ENCODE results near the gene SYNE1. TPM values are rescaled to one million over a fixed set of nuclear protein-coding genes. Genes with fewer than 3 reads are reported as not detected.

The SYNE1 gene
- total and polyA plus RNA-seq, 2 of the 8 experiments (the other 6 are each of a cell fraction or from before 2014, with no cell fraction given), result 2.8 to 5.5 TPM

- H2BK12ac ChIP-seq (ENCODE audit: low read depth, low read length), result no peak overlapping the region
- H3K23me2 ChIP-seq (ENCODE audit: low read depth, low read length), result no peaks in the 10 kb centered on the region
- H4K8ac ChIP-seq (ENCODE audit: extremely low read depth, insufficient read depth, low read length), result no peak overlapping the region
- no peak overlapping the region for H3K14ac ChIP-seq (ENCODE audit: insufficient read length)
- no peak overlapping the region for H3K4me2 ChIP-seq (ENCODE audit: insufficient read depth in 1 of 2, low read depth in 2 of 2, low read length in 2 of 2)
- no peaks in the 10 kb centered on the region for H3K79me1 ChIP-seq (ENCODE audit: low read depth, low read length)
- H4K91ac ChIP-seq (replicated peaks; ENCODE audit: insufficient read length, low read length), result no peak overlapping the region
- no peaks in the 10 kb centered on the region for H3K79me2 ChIP-seq (ENCODE audit: control insufficient read depth in 1 of 2, insufficient read depth in 2 of 2, low read length in 2 of 2)
- H3K18ac ChIP-seq (ENCODE audit: extremely low read depth, low read length), result no peak overlapping the region
- H2BK20ac ChIP-seq (ENCODE audit: low read length), result no peak overlapping the region
- H4K20me1 ChIP-seq (replicated peaks in 1 of 2; ENCODE audit: control insufficient read depth in 1 of 2, insufficient read depth in 2 of 2, low read length in 2 of 2), result no peaks in the 10 kb centered on the region
- POLR2A ChIA-PET (ENCODE audit: partially characterized antibody), result no interaction called here
- H3K27ac ChIP-seq (ENCODE audit: low read depth, low read length), result no peak overlapping the region
- DNase-seq (ENCODE audit: low read depth in 1 of 2, low spot score in 2 of 2), result no peak
- no peak overlapping the region for H3K9ac ChIP-seq (replicated peaks in 1 of 4; ENCODE audit: extremely low read depth in 1 of 4, low read depth in 3 of 4, low read length in 3 of 4)
- no peak overlapping the region for H2BK120ac ChIP-seq (replicated peaks; ENCODE audit: low read depth, low read length)
- H4K5ac ChIP-seq (ENCODE audit: insufficient read length, low read depth, low read length), result no peak overlapping the region
- H2AFZ ChIP-seq (ENCODE audit: low read length), result no peak overlapping the region
- no peak for FAIRE-seq
- H3K9me3 ChIP-seq (ENCODE audit: insufficient read depth in 2 of 2, low read depth in 1 of 2, low read length in 1 of 2), result peaks cover 3% of the 10 kb centered on the region in 2 experiments
- H2BK5ac ChIP-seq (ENCODE audit: low read depth, low read length), result no peak overlapping the region
- TF ChIP-seq EGR1 (IDR thresholded peaks at IDR 0.05; ENCODE audit: borderline replicate concordance, low read depth, low read length), result no peak
- no peak for TF ChIP-seq SUZ12 (IDR thresholded peaks at IDR 0.05; ENCODE audit: low read length)
- TF ChIP-seq TBP (IDR thresholded peaks at IDR 0.05; ENCODE audit: low read depth, low read length), result no peak
- no peak for TF ChIP-seq ATF3 (IDR thresholded peaks at IDR 0.05; ENCODE audit: insufficient read depth, low read depth, low read length)
- no peak for TF ChIP-seq NRF1 (IDR thresholded peaks at IDR 0.05; ENCODE audit: low read depth, low read length)
- TF ChIP-seq HDAC2 (IDR thresholded peaks at IDR 0.05; ENCODE audit: borderline replicate concordance in 1 of 2, low read depth in 2 of 2, low read length in 2 of 2), result no peak
- no peak for TF ChIP-seq SP1 (IDR thresholded peaks at IDR 0.05; ENCODE audit: low read depth, low read length)
- TF ChIP-seq HDAC6 (IDR thresholded peaks at IDR 0.05; ENCODE audit: low read depth, low read length), result no peak
- no peak for TF ChIP-seq BRCA1 (IDR thresholded peaks at IDR 0.05; ENCODE audit: low read depth, low read length)
- TF ChIP-seq EZH2 (IDR thresholded peaks at IDR 0.05; ENCODE audit: low read depth, low read length, severe bottlenecking), result no peak
- no peaks in the 10 kb centered on the region for H3K27me3 ChIP-seq (replicated peaks in 1 of 4; ENCODE audit: control insufficient read depth in 3 of 4, extremely low read depth in 1 of 4, insufficient read depth in 3 of 4, low read length in 3 of 4)
- H2BK15ac ChIP-seq (ENCODE audit: low read length), result no peak overlapping the region
- no peak overlapping the region for H3K4me3 ChIP-seq (ENCODE audit: extremely low read depth in 1 of 4, insufficient read depth in 2 of 4, low read depth in 3 of 4, low read length in 4 of 4)
- no peak overlapping the region for H3K23ac ChIP-seq (ENCODE audit: insufficient read length)
- H3K56ac ChIP-seq (replicated peaks; ENCODE audit: insufficient read length, low read depth, low read length), result no peak overlapping the region
- no peaks in the 10 kb centered on the region for H3K36me3 ChIP-seq (ENCODE audit: control insufficient read depth in 2 of 4, insufficient read depth in 4 of 4, low read length in 3 of 4)
- H3K4me1 ChIP-seq (replicated peaks in 1 of 4; ENCODE audit: control insufficient read depth in 3 of 4, insufficient read depth in 4 of 4, low read length in 3 of 4), result no peaks in the 10 kb centered on the region
- no peak overlapping the region for H2AK5ac ChIP-seq (ENCODE audit: low read depth, low read length)
- H3K4ac ChIP-seq (replicated peaks; ENCODE audit: insufficient read length, low read depth, low read length), result no peak overlapping the region
- CTCF ChIA-PET (ENCODE audit: partially characterized antibody), result no interaction called here
Observed at GRCh38 chr6:152257581-152257980, 379.6 kb downstream of the SYNE1 start.

All from H1 (cell line).